CD14-positive monocyte (primary cell): ENCODE data around the gene STARD10. TPM values are rescaled to one million over a fixed set of nuclear protein-coding genes. Genes with fewer than 3 reads are reported as not detected.

Experiments
- DNase-seq, 3 donors: peaks; one replicate each; pipeline ENCODE4 v3.0.0-alpha.2; 2011 to 2022
- H2AFZ ChIP-seq: 2 replicates; pipeline ENCODE4 v1.6.0; 2012; ENCODE audit warnings: mild to moderate bottlenecking, low read depth, low read length, inconsistent platforms; ENCODE audit not compliant: insufficient read depth, poor library complexity, severe bottlenecking
- H3K27ac ChIP-seq, 2 donors: 1 replicate in 1 of 2; 2 replicates in 1 of 2; pipeline ENCODE4 v1.5.1; 2012 to 2013; ENCODE audit warnings: low read length in 2 of 2, control low read depth in 1 of 2, inconsistent platforms in 1 of 2, low read depth in 1 of 2, mild to moderate bottlenecking in 1 of 2
- H3K27me3 ChIP-seq, 2 donors: one replicate each; pipeline versions ENCODE4 v1.6.0 to v1.6.1; 2011 to 2013; ENCODE audit warnings: low read length in 2 of 2; ENCODE audit not compliant: control insufficient read depth in 2 of 2, insufficient read depth in 2 of 2
- H3K36me3 ChIP-seq, 2 donors: replicated peaks in 1 of 2; 1 replicate in 1 of 2; 2 replicates in 1 of 2; pipeline versions ENCODE4 v1.5.1 to v1.6.1; 2012 to 2013; ENCODE audit warnings: low read length in 2 of 2, control low read depth in 1 of 2, inconsistent platforms in 1 of 2, mild to moderate bottlenecking in 1 of 2; ENCODE audit not compliant: insufficient read depth in 2 of 2, control insufficient read depth in 1 of 2
- H3K4me1 ChIP-seq, 2 donors: 1 replicate in 1 of 2; 2 replicates in 1 of 2; pipeline versions ENCODE4 v1.5.1 to v1.6.1; 2012 to 2013; ENCODE audit warnings: low read length in 2 of 2, control low read depth in 1 of 2, inconsistent platforms in 1 of 2, mild to moderate bottlenecking in 1 of 2, moderate library complexity in 1 of 2; ENCODE audit not compliant: insufficient read depth in 2 of 2, control insufficient read depth in 1 of 2
- H3K4me2 ChIP-seq: replicated peaks from 2 replicates; pipeline ENCODE3; 2012; ENCODE audit warnings: low read length, moderate library complexity, mild to moderate bottlenecking; ENCODE audit not compliant: poor library complexity, severe bottlenecking; ENCODE audit errors: extremely low read depth
- H3K4me3 ChIP-seq, 3 experiments: fragments of 200-600 bp in 1 of 3; sonication (generic) in 1 of 3; replicated peaks in 1 of 3; 1 replicate in 2 of 3; 2 replicates in 1 of 3; pipeline ENCODE4 v1.5.1; 2011 to 2013; ENCODE audit warnings: low read length in 3 of 3, mild to moderate bottlenecking in 3 of 3, control low read depth in 2 of 3, low read depth in 2 of 3, inconsistent platforms in 1 of 3, moderate library complexity in 1 of 3
- H3K79me2 ChIP-seq: 2 replicates; pipeline ENCODE4 v1.6.0; 2012; ENCODE audit warnings: mild to moderate bottlenecking, control low read depth, inconsistent platforms, low read length, moderate library complexity; ENCODE audit not compliant: insufficient read depth
- H3K9ac ChIP-seq: 2 replicates; pipeline ENCODE4 v1.6.0; 2017; ENCODE audit warnings: low read length, mild to moderate bottlenecking; ENCODE audit not compliant: insufficient read depth, poor library complexity, severe bottlenecking
- H3K9me3 ChIP-seq, 2 donors: replicated peaks in 1 of 2; 1 replicate in 1 of 2; 2 replicates in 1 of 2; pipeline versions ENCODE4 v1.5.1 to v1.6.1; 2012 to 2013; ENCODE audit warnings: low read length in 2 of 2, control low read depth in 1 of 2; ENCODE audit not compliant: control insufficient read depth in 1 of 2, insufficient read depth in 1 of 2
- H4K20me1 ChIP-seq: 2 replicates; pipeline ENCODE4 v1.6.0; 2012; ENCODE audit warnings: mild to moderate bottlenecking, low read length, control low read depth, moderate library complexity; ENCODE audit not compliant: insufficient read depth
- H3K27ac Mint-ChIP-seq, 7 donors: one replicate each; pipeline ENCODE4 v1.8.0; 2020; ENCODE audit warnings: mild to moderate bottlenecking in 7 of 7, mixed read lengths in 7 of 7, moderate library complexity in 6 of 7, inconsistent platforms in 2 of 7
- H3K27me3 Mint-ChIP-seq, 3 donors: one replicate each; pipeline ENCODE4 v1.8.0; 2021 to 2022; ENCODE audit warnings: low read depth in 3 of 3, mild to moderate bottlenecking in 3 of 3, mixed read lengths in 3 of 3, moderate library complexity in 3 of 3, inconsistent platforms in 1 of 3
- H3K36me3 Mint-ChIP-seq, 2 donors: one replicate each; pipeline ENCODE4 v1.8.0; 2020; ENCODE audit warnings: mixed read lengths in 2 of 2, inconsistent platforms in 1 of 2, mild to moderate bottlenecking in 1 of 2
- H3K4me1 Mint-ChIP-seq: one replicate; pipeline ENCODE4 v1.8.0; 2020; ENCODE audit warnings: mild to moderate bottlenecking, mixed read lengths
- H3K4me3 Mint-ChIP-seq, 2 donors: one replicate each; pipeline ENCODE4 v1.8.0; 2020; ENCODE audit warnings: mild to moderate bottlenecking in 2 of 2, mixed read lengths in 2 of 2, moderate library complexity in 1 of 2
- H3K9me3 Mint-ChIP-seq, 7 donors: one replicate each; pipeline ENCODE4 v1.8.0; 2020 to 2022; ENCODE audit warnings: mixed read lengths in 7 of 7, mild to moderate bottlenecking in 6 of 7, moderate library complexity in 6 of 7, inconsistent platforms in 2 of 7
- WGBS: methylation state at CpG from one replicate; pipeline ENCODE4 v1.1.5; 2013; ENCODE audit warnings: missing lambda C conversion rate; ENCODE audit not compliant: insufficient coverage; 5-methylcytosine and 5-hydroxymethylcytosine counted together
- intact Hi-C, 2 donors: fragments of 100-400 bp; cut with micrococcal nuclease; formaldehyde crosslinking; loops; one replicate each; pipeline versions ENCODE4 v1.15.0 to v1.15.1; 2023
- polyA plus RNA-seq, 3 donors: library from polyadenylated mRNA; depleted of rRNA in 1 of 3; unstranded in 2 of 3; stranded (reverse) in 1 of 3; fragments of 300-500 nt in 2 of 3; fragments of >200 nt in 1 of 3; fragmentation: Illumina TruSeq in 2 of 3; gene quantifications; 1 replicate in 2 of 3; 2 replicates in 1 of 3; pipeline ENCODE4 v1.2.3, GENCODE V29; 2012 to 2021
- TF ChIP-seq, protein P1 (sequence below): fragments of 200-600 bp; IDR thresholded peaks from one replicate; pipeline ENCODE4 v1.8.0; 2022; ENCODE audit warnings: antibody characterized with exemption, mild to moderate bottlenecking

Gene STARD10
- polyA plus RNA-seq, 3 donors: 13.6 to 18.7 (median 15.4) TPM

DNA sequence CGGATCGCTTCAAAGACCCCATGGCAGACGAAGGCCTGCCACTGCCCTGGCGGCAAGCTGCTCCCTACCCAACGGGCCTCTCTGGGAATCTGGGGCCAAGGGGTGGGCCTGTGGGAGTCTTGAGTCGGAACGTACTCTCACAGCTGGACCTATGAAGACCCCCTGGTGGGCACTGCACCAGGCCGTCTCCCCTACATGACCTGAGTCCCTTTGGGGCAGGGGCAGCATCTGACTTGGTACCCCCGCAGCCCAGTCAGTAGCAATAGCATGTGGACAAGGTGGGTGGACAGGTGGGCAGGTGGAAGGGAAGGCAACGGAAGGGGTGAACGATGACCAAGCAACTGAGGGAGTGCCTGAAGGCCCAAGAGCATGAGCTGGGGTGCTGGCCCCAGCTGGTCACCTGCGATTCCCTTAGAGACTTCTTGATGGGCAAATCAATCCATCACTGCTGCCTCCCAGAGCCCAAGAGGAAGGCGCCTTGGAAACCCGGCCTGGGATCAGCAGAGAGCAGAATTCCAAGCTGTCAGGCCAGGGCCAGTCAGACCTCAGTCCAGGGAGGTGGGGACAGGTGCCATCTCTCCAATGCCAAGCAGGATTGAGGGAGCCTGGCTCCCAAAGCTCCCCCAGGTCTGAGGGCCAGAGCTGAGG is 76.9 kb downstream of the STARD10 start:
- no peak overlapping the region for H3K4me2 ChIP-seq
- WGBS: 97% methylated on average over 14 of the region's 14 CpGs
- peak overlapping the region in 1 of 2 donors; percentile 85 for H3K27ac ChIP-seq
- DNase-seq: no peak
- no peak overlapping the region for H3K4me3 ChIP-seq
- intact Hi-C loops: loop anchor here in 1 of 2 donors (10.0 kb wide), 1 partner anchor 458 kb away; no protein-coding TSS in a partner anchor
- H3K36me3 ChIP-seq: peaks cover 59 to 91% of the 10 kb centered on the region in 2 donors
- Mint-ChIP-seq H3K4me3 (no peak overlapping the region), H3K27ac (peak overlapping the region in 5 of 7 donors; percentile 11 to 98 (median 66)), H3K27me3 (peaks cover 0 to 9% (median 0%) of the 10 kb centered on the region in 3 donors), H3K4me1 (peaks cover 81% of the 10 kb centered on the region), H3K9me3 (no peaks in the 10 kb centered on the region), H3K36me3 (peaks cover 71 to 95% of the 10 kb centered on the region in 2 donors)
- peaks cover 100% of the 10 kb centered on the region for H3K79me2 ChIP-seq
- TF ChIP-seq, protein P1, sequence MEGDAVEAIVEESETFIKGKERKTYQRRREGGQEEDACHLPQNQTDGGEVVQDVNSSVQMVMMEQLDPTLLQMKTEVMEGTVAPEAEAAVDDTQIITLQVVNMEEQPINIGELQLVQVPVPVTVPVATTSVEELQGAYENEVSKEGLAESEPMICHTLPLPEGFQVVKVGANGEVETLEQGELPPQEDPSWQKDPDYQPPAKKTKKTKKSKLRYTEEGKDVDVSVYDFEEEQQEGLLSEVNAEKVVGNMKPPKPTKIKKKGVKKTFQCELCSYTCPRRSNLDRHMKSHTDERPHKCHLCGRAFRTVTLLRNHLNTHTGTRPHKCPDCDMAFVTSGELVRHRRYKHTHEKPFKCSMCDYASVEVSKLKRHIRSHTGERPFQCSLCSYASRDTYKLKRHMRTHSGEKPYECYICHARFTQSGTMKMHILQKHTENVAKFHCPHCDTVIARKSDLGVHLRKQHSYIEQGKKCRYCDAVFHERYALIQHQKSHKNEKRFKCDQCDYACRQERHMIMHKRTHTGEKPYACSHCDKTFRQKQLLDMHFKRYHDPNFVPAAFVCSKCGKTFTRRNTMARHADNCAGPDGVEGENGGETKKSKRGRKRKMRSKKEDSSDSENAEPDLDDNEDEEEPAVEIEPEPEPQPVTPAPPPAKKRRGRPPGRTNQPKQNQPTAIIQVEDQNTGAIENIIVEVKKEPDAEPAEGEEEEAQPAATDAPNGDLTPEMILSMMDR: no peak
- peaks cover 100% of the 10 kb centered on the region for H4K20me1 ChIP-seq
- H3K9me3 ChIP-seq: no peaks in the 10 kb centered on the region
- no peak overlapping the region for H2AFZ ChIP-seq
- peaks cover 60 to 89% of the 10 kb centered on the region in 2 donors for H3K4me1 ChIP-seq
- no peak overlapping the region for H3K9ac ChIP-seq
- H3K27me3 ChIP-seq: no peaks in the 10 kb centered on the region

DNA sequence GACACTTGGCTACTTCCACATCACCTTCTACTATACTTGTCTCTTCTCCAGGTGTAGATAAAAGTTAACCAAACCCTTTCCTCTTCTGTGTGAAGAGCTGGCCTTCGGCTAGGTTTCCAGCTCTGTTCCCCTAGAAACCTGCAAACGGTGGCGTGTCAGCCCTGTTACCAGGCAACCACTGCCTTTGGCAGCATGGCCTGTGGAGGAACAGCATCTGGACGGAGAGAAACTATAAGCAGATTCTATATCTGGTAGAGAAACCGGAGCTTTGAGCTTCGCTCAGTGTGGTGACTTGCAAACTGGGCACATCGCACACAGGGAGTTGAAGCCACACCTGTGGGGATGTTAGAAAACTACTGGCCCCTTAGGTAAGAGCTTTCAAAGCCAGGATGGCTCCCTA is 77.6 kb downstream of the STARD10 start:
- peaks cover 65 to 91% of the 10 kb centered on the region in 2 donors for H3K36me3 ChIP-seq
- no peak overlapping the region for H3K9ac ChIP-seq
- Mint-ChIP-seq H3K27ac (peak overlapping the region in 4 of 7 donors; percentile 53 to 77 (median 66)), H3K9me3 (no peaks in the 10 kb centered on the region), H3K4me1 (peaks cover 74% of the 10 kb centered on the region), H3K36me3 (peaks cover 70 to 95% of the 10 kb centered on the region in 2 donors), H3K27me3 (peaks cover 0 to 9% (median 0%) of the 10 kb centered on the region in 3 donors), H3K4me3 (no peak overlapping the region)
- no peaks in the 10 kb centered on the region for H3K27me3 ChIP-seq
- no peak overlapping the region for H2AFZ ChIP-seq
- peaks cover 100% of the 10 kb centered on the region for H4K20me1 ChIP-seq
- no peak overlapping the region for H3K4me2 ChIP-seq
- TF ChIP-seq, protein P1: no peak
- H3K79me2 ChIP-seq: peaks cover 100% of the 10 kb centered on the region
- DNase-seq: no peak
- intact Hi-C loops: loop anchor here in 1 of 2 donors (10.0 kb wide), 1 partner anchor 459 kb away; no protein-coding TSS in a partner anchor
- 85% methylated on average over 7 of the region's 7 CpGs for WGBS
- peaks cover 54 to 83% of the 10 kb centered on the region in 2 donors for H3K4me1 ChIP-seq
- peak overlapping the region in 1 of 2 donors; percentile 85 for H3K27ac ChIP-seq
- no peaks in the 10 kb centered on the region for H3K9me3 ChIP-seq
- H3K4me3 ChIP-seq: no peak overlapping the region
